ENCODE results near the gene CELF5.
"Not testable (repeated sequence)": the region's sequence is repeated elsewhere in the genome, so short reads cannot be mapped to it uniquely, and the experiment has no call there.

Gene CELF5

GRCh38 chr19:3338541-3339181, 114.2 kb downstream of the CELF5 start:
- H3K4me3 ChIP-seq (ENCODE audit: control insufficient read depth, low read depth, low read length) = no peak overlapping the region
- no peak for DNase-seq (ENCODE audit: low read depth)
- no peak for TF ChIP-seq CTCF (IDR thresholded peaks at IDR 0.05; ENCODE audit: control insufficient read depth, insufficient read depth, low read depth, low read length, missing control alignments)

GRCh38 chr19:3340340-3340739, 115.9 kb downstream of the CELF5 start:
- H3K4me3 ChIP-seq (ENCODE audit: control insufficient read depth, low read depth, low read length) = no peak overlapping the region
- DNase-seq (ENCODE audit: low read depth) = no peak
- no peak for TF ChIP-seq CTCF (IDR thresholded peaks at IDR 0.05; ENCODE audit: control insufficient read depth, insufficient read depth, low read depth, low read length, missing control alignments)

GRCh38 chr19:3342246-3342645, 117.8 kb downstream of the CELF5 start:
- no peak for TF ChIP-seq CTCF (IDR thresholded peaks at IDR 0.05; ENCODE audit: control insufficient read depth, insufficient read depth, low read depth, low read length, missing control alignments)
- no peak for DNase-seq (ENCODE audit: low read depth)
- no peak overlapping the region for H3K4me3 ChIP-seq (ENCODE audit: control insufficient read depth, low read depth, low read length)

GRCh38 chr19:3342962-3343361, 118.5 kb downstream of the CELF5 start:
- DNase-seq (ENCODE audit: low read depth); H3K4me3 ChIP-seq (ENCODE audit: control insufficient read depth, low read depth, low read length): not testable (repeated sequence)

- peak; percentile 76 for DNase-seq (ENCODE audit: low read depth)
- peak overlapping the region; percentile 50 for H3K4me3 ChIP-seq (ENCODE audit: control insufficient read depth, low read depth, low read length)
- TF ChIP-seq CTCF (IDR thresholded peaks at IDR 0.05; ENCODE audit: control insufficient read depth, insufficient read depth, low read depth, low read length, missing control alignments) = peak; percentile 28
Observed at GRCh38 chr19:3343619-3344502, 119.4 kb downstream of the CELF5 start.

- TF ChIP-seq CTCF (IDR thresholded peaks at IDR 0.05; ENCODE audit: control insufficient read depth, insufficient read depth, low read depth, low read length, missing control alignments) = no peak
- DNase-seq (ENCODE audit: low read depth) = no peak
- H3K4me3 ChIP-seq (ENCODE audit: control insufficient read depth, low read depth, low read length) = no peak overlapping the region
Observed at GRCh38 chr19:3344608-3345598, 120.4 kb downstream of the CELF5 start.

Data from AG09309 (cell line).